HG02970 (cell line): ENCODE measurements around the gene RASSF4.
A peak's percentile ranks its signal among the peaks of the same experiment; 100 is the strongest.
"Not testable (repeated sequence)": the region's sequence is repeated elsewhere in the genome, so short reads cannot be mapped to it uniquely, and the experiment has no call there.

Source experiments
- ATAC-seq: cut with Tn5 transposase; IDR thresholded peaks from one replicate; pipeline ENCODE4 v1.9.1; 2021; ENCODE audit warnings: mild to moderate bottlenecking, moderate library complexity, moderate number of reproducible peaks; ENCODE audit not compliant: unreplicated experiment, low FRiP score

RASSF4 gene

DNA sequence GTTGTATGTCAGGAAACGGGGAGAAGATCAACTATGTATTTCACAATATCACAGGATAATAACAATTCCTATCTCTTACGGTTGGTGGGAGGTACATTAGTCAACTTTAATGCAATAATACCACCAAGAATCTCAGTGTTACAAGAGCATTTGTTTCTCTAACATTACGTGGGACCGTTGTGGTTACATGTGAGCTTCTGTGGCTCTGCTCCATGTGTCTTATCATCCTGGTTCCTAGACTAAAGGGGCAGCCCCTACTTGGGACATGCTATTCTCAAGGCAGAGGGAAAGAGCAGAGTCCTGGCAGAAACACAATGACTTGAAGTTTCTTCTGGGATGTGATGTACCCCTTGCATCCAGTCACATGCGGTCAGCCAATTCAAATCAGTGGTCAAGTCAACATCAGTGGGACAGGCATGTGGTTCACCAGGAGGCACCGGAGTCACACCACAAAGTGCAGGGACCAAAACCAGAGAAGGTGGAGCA is 38.6 kb downstream of the RASSF4 start:
- ATAC-seq: no peak

DNA sequence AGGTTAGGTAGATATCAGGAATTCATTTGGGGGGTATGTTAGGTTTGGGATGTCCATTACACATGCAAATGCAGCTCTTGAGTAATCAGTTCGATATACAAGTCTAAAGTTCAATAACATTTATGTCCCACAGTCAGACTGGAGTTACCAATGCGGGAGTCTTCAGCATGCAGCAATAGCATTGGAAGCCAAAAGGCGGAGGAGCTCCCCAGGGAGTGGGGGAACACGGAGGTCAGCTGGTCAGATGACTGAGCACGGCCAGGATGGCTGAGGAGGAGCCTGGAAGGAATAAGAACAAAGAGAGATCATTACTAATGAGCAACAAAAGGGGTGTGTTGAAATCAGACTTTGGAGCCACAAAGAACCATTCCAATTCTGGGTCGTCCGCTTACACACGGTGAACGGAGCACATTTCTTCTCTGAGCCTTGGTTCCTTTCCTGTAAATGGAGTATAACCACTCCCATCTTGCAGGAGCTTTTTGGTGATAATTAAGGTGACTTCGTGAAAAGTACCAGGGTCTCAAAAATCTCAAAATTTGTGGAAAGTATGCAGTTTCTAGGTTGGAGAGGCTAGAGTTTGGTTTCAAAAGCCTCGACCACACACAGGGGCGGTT is 40.6 kb downstream of the RASSF4 start:
- peak; percentile 4 for ATAC-seq

DNA sequence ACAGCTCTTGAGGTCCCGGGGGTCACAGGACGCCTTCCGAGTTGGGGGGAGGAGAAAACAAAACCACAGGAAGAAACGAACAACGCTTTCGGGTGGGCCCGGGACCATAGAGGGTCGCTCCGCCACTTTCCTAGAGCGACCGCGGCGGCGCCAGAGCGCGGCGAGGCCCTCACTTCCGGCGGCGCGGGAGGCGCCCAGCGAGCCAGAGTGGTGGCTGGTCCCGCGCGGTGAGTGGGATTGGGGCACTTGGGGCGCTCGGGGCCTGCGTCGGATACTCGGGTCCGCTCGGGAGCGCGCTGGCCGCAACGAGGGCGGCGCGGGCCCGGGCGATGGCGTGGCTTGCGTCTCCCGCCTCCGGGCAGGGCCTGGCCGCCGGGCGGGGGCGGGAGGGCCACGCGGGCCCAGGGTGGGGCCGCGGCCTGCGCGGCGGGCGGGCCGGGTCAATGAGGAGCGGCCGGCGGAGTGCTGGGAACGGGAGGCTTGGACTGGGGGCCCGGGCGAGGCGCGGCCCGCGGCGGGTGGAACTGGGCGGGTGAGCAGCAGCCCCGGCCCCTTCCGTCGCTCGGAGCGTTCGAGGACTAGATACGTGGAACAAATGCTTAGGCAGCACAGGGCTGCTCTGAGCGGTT is 41.3 kb downstream of the RASSF4 start, which contains the start of gene ZNF22:
TSS of gene ZNF22 (plus strand) at position 172 of the 629 bp plus-strand sequence. CDS start 2,446 bp downstream, outside the sequence.
- peak; percentile 67 for ATAC-seq

DNA sequence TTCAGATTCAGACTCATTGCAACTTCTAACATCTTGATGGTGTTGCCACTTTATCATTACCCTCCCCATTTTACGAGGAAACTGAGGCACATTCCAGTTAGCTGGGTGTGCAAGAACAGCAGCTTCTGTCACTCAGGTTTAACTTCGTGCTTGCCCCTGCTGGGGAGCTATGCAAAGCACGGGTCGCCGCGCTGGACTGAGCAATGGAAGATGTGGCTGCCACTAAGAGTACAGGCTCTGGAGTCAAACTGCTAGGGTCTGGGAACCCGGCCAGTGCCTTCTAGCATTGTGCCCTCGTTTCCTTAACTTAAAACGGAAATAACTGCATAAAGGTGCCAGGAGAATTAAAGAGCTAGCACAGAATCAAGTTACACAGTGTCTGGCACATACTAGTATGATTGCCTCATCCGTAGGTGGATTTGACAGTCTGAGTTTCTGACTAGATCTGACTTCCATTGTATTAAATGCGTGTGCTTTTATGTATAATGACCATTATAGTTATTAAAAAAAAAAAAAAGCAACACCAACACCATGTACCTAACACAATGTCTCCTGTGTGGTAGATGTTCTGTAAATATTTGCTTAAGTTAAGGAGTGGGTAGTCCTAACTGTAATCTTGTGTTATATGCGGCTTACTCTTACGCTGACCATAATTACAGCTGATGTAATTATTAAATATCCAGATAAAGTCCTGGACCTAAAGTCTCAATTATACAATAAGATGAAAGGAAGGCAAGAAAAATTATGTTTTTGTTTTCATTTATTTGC is 42.0 kb downstream of the RASSF4 start:
- peak; percentile 75 for ATAC-seq

DNA sequence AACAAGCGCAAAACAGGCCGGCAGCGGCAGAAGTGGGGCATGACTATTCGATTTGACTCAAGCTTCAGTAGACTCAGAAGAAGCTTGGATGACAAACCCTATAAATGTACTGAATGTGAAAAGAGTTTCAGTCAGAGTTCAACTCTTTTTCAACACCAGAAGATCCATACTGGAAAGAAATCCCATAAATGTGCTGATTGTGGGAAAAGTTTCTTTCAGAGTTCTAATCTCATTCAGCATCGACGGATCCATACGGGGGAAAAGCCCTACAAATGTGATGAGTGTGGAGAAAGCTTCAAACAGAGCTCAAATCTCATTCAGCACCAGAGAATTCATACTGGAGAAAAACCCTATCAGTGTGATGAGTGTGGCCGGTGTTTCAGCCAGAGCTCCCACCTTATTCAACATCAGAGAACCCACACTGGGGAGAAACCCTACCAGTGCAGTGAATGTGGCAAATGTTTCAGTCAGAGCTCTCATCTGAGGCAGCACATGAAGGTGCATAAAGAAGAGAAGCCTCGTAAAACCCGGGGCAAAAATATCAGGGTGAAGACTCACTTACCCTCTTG is 43.9 kb downstream of the RASSF4 start:
- no peak for ATAC-seq

DNA sequence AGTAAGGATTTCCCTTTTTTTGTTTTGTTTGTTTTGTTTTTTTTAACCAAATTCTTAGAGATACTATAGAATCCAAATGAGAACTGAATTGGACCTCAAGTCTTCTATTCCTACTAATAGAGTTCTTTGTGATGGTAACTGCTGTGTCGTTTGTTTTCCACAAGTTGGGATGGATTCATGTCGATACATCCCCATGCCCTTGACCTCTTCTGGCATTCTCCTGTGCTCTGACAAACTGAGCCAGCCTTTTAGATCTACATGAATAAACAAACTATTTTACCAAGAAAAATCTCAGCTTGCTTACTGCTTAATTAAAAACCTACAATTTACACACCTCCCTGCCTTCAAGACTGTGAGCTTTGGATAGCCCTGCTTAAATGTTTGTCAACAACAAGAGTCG is 45.1 kb downstream of the RASSF4 start:
- ATAC-seq: no peak

DNA sequence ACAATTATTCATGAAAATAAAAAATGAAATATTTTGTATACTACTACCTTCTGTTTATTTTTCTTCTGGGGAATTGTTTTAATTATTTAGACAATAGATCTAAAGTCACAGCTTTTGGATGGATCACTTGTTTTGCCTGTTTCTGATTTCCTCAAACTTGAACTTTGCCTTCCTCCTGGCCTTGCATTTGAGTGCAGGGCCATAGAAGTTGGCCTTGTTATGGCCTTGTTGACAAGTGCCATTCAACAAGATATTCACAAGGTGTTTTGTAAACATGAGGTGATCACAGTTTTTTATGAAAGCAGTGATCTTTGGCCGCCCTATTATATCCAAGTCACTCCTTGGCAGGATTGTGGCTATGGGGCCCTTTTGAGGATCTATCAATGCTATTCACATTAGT is 45.7 kb downstream of the RASSF4 start:
- no peak for ATAC-seq

DNA sequence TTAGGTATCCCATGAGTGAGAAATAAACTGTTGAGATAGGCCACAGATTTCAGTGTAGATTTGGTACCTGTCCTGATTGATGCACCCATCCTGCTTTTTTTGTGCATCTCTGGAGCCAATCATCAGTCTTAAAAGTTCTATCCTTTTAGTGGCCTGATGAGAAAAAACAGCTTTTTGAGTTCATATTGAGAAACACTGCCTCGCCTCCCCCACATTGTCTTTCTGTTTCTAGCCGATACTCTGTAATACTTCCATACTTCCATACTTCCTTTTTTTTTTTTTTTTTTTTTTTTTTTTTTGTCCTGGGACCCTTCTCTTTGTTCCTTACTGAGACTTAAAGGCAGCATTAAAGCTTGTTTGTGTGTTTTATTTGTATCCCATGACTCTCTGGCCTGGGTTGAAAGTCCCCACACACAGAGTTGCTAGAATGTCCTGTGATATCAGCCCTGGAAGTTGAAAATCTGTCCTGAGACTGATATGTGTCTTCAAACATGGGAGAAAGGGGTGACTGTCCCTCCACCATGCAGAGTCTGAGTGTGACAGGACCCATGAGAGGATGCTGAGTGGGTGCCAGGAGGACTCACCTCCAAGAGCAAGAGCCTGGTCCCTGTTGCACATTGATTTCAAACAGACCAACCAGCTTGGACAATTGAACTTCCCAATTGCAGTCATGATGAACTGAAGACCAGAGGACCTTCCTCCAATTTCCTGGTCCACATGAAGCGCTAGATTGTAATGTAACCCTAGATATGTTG is 46.9 kb downstream of the RASSF4 start:
- no peak for ATAC-seq

DNA sequence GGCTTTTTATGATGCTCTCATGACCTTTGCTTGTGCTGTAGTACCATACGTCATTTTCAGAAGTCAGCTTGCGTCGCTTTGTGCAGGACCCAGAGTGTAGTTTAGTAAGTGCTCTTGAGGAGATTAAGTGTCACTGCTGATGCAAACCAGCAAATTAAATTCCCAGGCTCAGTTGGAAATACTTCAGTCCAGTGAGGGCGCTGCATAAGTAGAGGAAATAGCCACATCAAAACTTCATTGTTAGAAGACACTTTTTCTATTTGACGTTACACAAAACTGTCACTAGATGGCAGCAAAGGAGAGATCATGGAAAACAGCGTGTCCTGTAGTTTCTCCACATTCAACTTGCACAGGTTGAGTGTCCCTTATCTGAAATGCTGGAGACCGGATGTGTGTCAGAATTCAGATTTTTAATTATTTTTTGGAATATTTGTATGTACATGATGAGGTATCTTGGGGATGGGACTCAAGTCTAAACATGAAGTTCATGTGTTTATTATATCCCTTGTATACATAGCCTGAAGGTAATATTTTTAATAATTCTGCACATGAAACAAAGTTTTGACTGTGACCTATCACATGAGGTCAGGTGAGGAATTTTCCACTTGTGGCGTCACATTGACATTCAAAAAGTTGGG is 49.0 kb downstream of the RASSF4 start:
- ATAC-seq: peak; percentile 60

DNA sequence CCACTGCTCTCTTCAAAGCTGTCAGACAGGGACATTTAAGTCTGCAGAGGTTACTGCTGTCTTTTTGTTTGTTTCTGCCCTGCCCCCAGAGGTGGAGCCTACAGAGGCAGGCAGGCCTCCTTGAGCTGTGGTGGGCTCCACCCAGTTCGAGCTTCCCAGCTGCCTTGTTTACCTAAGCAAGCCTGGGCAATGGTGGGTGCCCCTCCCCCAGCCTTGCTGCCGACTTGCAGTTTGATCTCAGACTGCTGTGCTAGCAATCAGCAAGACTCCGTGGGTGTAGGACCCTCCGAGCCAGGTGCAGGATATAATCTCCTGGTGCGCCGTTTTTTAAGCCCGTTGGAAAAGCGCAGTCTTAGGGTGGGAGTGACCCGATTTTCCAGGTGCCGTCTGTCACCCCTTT is 55.0 kb downstream of the RASSF4 start:
- not testable (repeated sequence) for ATAC-seq

DNA sequence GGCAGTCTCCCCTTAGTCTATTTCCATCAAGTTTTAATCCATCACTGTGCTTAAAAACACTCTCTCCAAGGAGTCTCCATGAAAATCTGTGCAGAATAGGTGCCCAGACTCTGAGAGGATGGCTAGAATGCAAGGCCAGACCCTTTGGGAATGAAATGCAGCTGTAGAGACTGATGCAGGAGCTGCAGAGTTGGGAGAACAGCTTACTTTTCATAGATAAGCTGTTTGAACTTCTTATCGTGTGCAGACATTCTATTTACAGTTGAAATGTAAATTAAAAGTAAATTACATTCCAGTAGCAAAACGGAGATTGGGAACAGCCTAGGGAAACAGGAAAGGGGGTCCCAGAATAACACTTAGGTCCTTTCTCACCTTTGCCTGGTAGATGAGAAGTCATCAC is 56.0 kb downstream of the RASSF4 start:
- no peak for ATAC-seq

DNA sequence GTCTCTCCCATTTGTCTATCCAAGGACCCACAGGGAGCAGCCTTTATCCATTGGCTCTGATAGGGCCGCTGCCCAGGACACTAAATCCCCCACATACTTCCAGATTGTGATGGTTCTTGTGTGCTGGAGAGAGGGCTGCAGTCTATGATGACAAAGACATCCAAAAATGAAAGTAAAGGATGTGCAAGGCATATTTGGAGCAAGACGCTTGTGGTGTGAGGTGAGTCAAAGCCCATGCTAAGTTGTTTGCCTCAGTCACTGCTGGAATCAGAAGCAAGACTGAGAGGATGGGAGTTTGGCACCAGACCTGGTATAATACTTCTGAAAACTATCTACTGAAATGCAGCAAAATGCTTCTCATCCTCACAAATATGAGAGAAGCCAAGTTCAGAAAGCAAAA is 63.8 kb downstream of the RASSF4 start:
- ATAC-seq: no peak

DNA sequence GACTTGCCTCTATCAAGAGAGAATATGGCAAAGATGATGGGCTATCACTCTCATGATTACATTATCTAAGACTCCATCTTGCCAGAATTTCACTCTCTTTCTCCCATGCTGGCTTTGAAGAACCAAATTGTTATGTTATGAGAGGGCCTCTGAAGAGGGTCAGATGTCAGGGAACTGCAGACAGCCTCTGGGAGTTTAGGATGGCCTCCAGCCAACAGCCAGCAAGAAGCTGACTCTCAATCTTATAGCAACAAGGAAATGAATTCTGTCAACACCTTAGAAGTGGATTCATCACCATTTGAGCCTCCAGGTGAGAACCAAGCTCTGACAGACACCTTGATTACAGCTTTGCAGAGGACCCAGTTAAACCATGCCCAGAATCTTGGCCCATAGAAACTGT is 74.7 kb downstream of the RASSF4 start:
- ATAC-seq: no peak

DNA sequence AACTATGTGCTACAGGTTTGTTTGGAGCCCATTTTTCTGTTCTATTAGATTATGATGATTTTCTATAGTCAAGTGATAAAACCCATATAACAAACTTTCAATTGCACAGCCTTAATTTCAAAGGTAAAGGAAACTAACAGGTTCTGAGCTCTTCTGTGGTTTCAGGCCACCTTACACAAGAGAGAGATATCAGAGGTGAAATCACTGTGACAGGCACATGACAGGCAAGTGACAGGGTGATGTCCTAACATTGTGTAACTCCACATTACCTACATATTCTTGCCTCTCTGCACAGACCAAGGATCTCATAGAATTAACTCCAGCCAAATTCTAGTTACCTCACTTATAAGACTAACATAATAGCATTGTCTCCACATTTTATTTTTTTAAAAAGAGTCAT is 76.1 kb downstream of the RASSF4 start:
- no peak for ATAC-seq

DNA sequence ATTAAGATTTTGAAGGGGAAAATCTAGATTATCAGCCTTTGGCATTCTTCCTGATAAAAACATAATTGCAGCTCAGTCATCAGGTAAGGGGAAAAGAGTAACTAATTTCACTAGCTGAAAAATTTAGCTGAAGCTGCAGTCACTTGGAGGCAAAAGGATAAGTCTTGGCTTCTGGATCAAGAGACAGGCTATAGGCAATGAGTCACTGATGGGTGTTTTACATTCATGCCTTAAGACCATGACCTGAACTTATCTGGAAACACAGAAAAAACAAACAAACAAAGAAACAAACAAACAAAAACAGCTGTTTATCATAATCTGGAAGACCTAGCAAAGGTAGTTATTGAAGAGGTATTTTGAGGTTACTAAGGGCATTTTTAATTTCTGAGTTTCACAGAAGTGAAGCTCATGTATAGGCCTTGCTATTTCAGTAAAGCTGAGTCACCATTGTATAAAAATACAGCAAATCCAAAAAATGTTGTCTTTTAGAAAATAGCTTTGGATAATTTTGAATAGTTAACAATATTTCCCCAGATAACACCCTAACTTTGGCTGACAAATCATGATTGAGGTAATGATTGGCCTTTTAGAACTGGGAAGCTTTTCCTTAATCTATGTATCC is 81.4 kb downstream of the RASSF4 start:
- no peak for ATAC-seq

DNA sequence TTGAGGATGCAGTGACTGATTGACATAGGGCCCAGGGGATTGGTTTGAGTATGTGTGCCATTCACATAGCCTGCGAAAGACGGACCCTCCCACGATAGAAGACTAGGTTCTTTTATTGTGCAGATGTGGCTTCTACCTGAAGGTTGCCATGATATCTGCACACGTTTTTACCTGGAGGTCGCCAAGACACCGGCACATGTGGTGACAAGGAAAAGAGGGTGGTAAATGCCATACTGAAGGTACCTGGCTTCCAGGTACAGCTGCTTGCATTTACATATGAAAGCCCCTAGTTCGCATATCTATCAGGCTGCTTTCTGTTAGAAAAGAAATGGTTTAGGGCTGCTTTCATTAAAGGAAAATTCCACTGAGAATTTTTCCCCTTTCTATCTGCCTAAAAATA is 84.7 kb downstream of the RASSF4 start:
- ATAC-seq: no peak
